HG03135 (cell line): ENCODE measurements around the gene XRRA1.
"Not testable (repeated sequence)": the region's sequence is repeated elsewhere in the genome, so short reads cannot be mapped to it uniquely, and the experiment has no call there.

ENCODE experiments used
- ATAC-seq: cut with Tn5 transposase; IDR thresholded peaks from one replicate; pipeline ENCODE4 v1.9.1; 2021; ENCODE audit warnings: mild to moderate bottlenecking, moderate library complexity; ENCODE audit not compliant: unreplicated experiment

The XRRA1 gene

DNA sequence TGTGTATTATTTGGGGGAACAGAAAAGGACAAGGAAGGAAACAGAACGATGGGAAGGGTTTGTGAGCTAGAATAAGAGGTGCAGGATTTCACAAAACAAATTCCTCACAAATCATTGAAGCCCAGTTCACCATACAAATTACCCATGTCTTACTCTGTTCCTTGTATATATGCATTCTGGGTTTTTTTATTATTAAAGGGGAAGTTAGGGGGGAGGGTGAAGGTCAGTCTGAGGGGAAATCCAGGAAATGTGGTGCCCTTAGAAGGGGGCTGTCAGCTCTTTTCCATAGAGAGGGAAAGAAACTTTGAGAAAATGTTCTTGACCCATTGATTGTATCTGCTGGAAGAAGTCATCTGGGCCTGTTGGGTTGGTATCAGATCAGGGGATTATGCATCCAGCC, 109.4 kb downstream of the XRRA1 start:
- ATAC-seq = no peak

- no peak for ATAC-seq
Measured at GRCh38 chr11:74838188-74838587, 110.7 kb downstream of the XRRA1 start.

GRCh38 chr11:74837191-74837590, 111.7 kb downstream of the XRRA1 start:
- no peak for ATAC-seq

- no peak for ATAC-seq
Measured at GRCh38 chr11:74826901-74827300, 122.0 kb downstream of the XRRA1 start.

GRCh38 chr11:74825596-74825995, 123.3 kb downstream of the XRRA1 start:
- ATAC-seq = not testable (repeated sequence)

- no peak for ATAC-seq
Measured at GRCh38 chr11:74824285-74824982, 124.5 kb downstream of the XRRA1 start.

DNA sequence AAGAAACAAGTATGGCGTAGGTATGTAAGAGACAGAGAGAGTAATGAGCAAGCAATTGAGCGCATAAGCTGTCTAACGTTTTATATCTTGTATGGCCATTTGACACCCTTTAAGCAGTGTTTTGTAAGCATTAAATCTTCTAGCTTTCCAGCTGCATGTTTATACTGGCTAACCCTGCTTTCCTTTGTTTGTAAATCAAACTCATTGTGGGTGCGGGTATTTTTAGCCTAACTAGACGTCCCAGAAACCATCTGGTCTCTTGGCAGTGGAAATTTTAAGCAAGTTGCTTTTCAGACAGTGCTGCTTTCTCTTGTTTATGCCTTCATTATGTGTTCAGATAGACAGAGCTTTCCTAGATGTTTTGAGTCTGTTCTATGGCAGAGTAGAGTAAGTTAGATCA, 126.7 kb downstream of the XRRA1 start:
- no peak for ATAC-seq

GRCh38 chr11:74820763-74821162, 128.1 kb downstream of the XRRA1 start:
- no peak for ATAC-seq

GRCh38 chr11:74819400-74819799, 129.5 kb downstream of the XRRA1 start:
- ATAC-seq = no peak

- ATAC-seq = no peak
Measured at GRCh38 chr11:74818283-74818946, 130.5 kb downstream of the XRRA1 start.

DNA sequence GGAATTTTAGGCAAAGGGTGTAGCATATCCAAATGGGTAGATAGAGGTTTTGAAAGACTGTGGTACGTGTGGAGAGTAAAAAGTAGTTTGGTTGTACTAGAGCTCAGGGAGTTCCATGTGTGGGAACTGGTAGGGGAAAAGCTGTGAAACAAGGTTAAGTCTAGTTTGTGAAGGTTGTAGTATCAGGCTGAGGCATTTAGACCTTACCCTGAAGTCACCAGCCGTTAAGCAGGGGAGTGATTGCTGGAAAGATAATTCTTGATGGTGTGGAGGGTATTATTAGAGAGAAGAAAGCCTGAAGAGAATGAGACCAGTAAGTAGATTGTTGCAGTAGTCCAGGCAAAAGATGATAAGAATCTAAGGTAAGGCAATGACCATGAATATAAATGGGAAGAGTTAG, 132.2 kb downstream of the XRRA1 start:
- ATAC-seq = no peak

DNA sequence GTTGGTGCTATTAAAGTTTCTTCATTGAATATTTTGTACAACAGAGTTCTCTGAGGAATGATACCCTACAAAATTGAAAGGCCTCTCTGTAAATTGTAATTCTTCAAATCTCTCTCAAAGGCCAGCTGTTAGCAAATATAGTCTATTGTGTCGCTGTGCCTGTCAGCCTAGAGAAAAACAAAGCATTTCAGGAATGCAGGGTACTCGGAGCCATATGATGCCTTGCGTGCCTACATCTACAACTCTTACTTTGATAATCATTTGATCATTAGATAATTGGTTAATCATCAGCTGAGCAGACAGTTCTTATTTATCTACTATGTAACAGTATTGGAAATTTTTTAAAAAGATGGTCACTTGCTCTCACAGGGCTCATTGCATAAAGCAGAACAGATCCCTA, 132.9 kb downstream of the XRRA1 start:
- no peak for ATAC-seq

DNA sequence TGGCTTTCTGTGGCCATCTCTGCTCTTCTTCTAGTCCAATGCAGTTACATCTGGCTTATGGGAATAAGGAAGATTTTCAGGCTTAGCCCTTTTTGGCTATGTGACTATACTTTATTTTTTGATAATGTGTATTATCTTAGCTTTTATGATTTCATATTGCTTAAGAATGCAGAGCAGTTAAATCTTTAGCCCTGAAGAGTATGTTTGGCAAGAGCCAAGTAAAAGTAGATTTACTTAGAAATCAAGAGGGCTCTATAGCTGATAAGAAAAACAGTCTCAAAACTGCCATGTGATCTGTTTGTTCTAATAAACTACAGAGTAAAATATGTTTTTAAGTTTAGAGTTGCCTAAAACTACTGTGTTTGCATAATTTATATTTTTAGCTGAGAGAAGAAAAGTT, 139.1 kb downstream of the XRRA1 start:
- ATAC-seq = no peak

GRCh38 chr11:74806267-74806666, 142.6 kb downstream of the XRRA1 start:
- no peak for ATAC-seq

DNA sequence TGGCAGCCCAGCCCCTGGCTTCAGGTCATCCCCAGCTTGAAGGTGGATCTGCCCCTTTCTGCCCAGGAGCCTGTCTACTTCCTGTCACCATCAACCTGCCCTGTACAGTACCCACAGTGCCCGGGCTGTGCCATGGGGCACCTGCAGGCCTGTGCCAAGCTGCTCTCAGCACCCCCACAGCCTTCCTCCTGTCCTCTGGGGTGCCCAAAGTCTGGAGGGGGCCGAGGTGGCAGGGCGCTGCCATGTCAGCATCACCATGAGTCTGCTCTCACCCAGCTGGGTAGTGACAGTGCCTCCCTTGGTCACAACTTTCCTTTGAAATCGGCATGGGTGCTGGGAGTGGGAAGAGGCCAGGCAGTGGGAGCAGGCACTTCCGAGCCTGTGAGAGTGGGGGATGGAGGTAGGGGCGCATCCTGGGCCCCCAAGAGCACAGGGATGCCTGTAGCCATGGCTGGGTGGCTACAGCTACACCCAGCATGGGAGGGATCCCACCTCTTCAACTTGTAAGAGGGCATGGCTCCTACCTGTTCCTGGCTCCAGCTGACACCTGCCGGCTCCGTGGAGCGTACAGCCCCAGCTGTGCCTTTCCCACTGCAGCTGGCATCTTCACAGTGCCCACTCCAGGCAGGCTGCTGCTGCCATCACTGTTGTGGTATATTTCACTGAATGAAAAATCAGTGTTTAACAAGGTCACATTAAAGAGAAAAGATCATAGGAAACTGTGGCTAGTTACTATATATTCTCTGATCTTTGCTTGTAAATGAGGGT, 157.4 kb downstream of the XRRA1 start:
- no peak for ATAC-seq
